HepG2 (cell line): ENCODE measurements around the gene PSMG3. TPM values are rescaled to one million over a fixed set of nuclear protein-coding genes. Genes with fewer than 3 reads are reported as not detected.

Experiments used
- ATAC-seq: fragments of 200-7000 bp; cut with Tn5 transposase; 3 replicates; pipeline ENCODE4 v1.9.1; 2020; ENCODE audit warnings: mild to moderate bottlenecking, moderate library complexity
- BruUV-seq: library from RNA; stranded (reverse); fragments of 400-500 nt; replicated peaks from 2 replicates; lab custom pipeline; 2021; lab: Mats Ljungman, UMichigan
- CTCF ChIA-PET: fragments of 300-600 bp; formaldehyde crosslinking; extraction: SDS; loops from one replicate; lab custom pipeline; 2021; ENCODE audit warnings: low total read pairs, inconsistent platforms, low intra/inter-chr PET ratio; lab: Yijun Ruan, JAX
- POLR2A ChIA-PET: fragments of 350-600 bp; sonication (Branson Sonifier 250); formaldehyde crosslinking; loops from one replicate; lab custom pipeline; 2020; ENCODE audit warnings: antibody characterized with exemption, inconsistent platforms; lab: Yijun Ruan, JAX
- DNase-seq: peaks from one replicate; pipeline ENCODE4 v3.0.0-alpha.2; 2015; ENCODE audit warnings: low spot score
- FAIRE-seq: peaks from 3 replicates; lab custom pipeline; 2011; peaks lifted over from hg19 to GRCh38; lab: Jason Lieb, UNC
- H2AFZ ChIP-seq: one replicate; pipeline ENCODE4 v1.6.1; 2011; ENCODE audit warnings: low read length, inconsistent platforms
- H3K27ac ChIP-seq: fragments of 300-600 bp; 3 replicates; pipeline ENCODE4 v1.8.0; 2011; ENCODE audit warnings: mixed run types, mild to moderate bottlenecking, mixed read lengths, low read length, inconsistent platforms; ENCODE audit not compliant: insufficient read depth; ENCODE audit errors: extremely low read length
- H3K27me3 ChIP-seq, 2 experiments: fragments of 200-600 bp in 1 of 2; 2 replicates in 1 of 2; 3 replicates in 1 of 2; pipeline versions ENCODE4 v1.6.0 to v1.8.0; 2011; ENCODE audit warnings: low read length in 2 of 2, mild to moderate bottlenecking in 2 of 2, moderate library complexity in 2 of 2, inconsistent platforms in 1 of 2; ENCODE audit not compliant: insufficient read depth in 2 of 2, control insufficient read depth in 1 of 2
- H3K36me3 ChIP-seq, 2 experiments: fragments of 200-600 bp in 1 of 2; replicated peaks in 1 of 2; 2 replicates in 1 of 2; 3 replicates in 1 of 2; pipeline versions ENCODE4 v1.5.1 to v1.8.0; 2011; ENCODE audit warnings: low read length in 2 of 2, inconsistent platforms in 1 of 2; ENCODE audit not compliant: insufficient read depth in 2 of 2, control insufficient read depth in 1 of 2
- H3K4me1 ChIP-seq: 2 replicates; pipeline ENCODE4 v1.5.1; 2012; ENCODE audit warnings: low read length, inconsistent platforms; ENCODE audit not compliant: insufficient read depth
- H3K4me2 ChIP-seq: 2 replicates; pipeline ENCODE4 v1.6.0; 2011; ENCODE audit warnings: low read depth, low read length, inconsistent platforms
- H3K4me3 ChIP-seq, 3 experiments: fragments of 200-600 bp in 1 of 3; sonication (generic), shearing (Covaris generic) in 1 of 3; replicated peaks in 1 of 3; 2 replicates each; pipeline ENCODE4 v1.5.1; 2011 to 2016; ENCODE audit warnings: low read length in 3 of 3, inconsistent platforms in 2 of 3, low read depth in 2 of 3, mild to moderate bottlenecking in 2 of 3, control low read depth in 1 of 3, mixed read lengths in 1 of 3; ENCODE audit not compliant: insufficient read depth in 1 of 3
- H3K79me2 ChIP-seq: one replicate; pipeline ENCODE4 v1.6.1; 2011; ENCODE audit warnings: low read length, inconsistent platforms; ENCODE audit not compliant: insufficient read depth
- H3K9ac ChIP-seq: 2 replicates; pipeline ENCODE4 v1.6.0; 2011; ENCODE audit warnings: mild to moderate bottlenecking, low read depth, low read length, inconsistent platforms; ENCODE audit not compliant: insufficient read depth
- H3K9me3 ChIP-seq: 2 replicates; pipeline ENCODE4 v1.5.1; 2012; ENCODE audit warnings: mild to moderate bottlenecking, low read length
- H4K20me1 ChIP-seq: 2 replicates; pipeline ENCODE4 v1.6.0; 2011; ENCODE audit warnings: inconsistent platforms, mild to moderate bottlenecking, low read length, moderate library complexity; ENCODE audit not compliant: insufficient read depth
- BCL6 ChIP-seq: IDR thresholded peaks from 2 replicates; pipeline ENCODE4 v1.6.1; 2016; ENCODE audit warnings: missing genetic modification reagents, missing compliant biosample characterization
- ELF1 ChIP-seq: sonication (generic); formaldehyde crosslinking; IDR thresholded peaks from 2 replicates; pipeline ENCODE4 v1.4.0; 2020; ENCODE audit warnings: missing genetic modification reagents
- GLI4 ChIP-seq: sonication (generic); formaldehyde crosslinking; IDR thresholded peaks from 2 replicates; pipeline ENCODE4 v1.5.1; 2020; ENCODE audit warnings: missing genetic modification reagents, mild to moderate bottlenecking, moderate library complexity, borderline replicate concordance
- HDAC6 ChIP-seq: fragments of 200-600 bp; sonication (generic); IDR thresholded peaks from 2 replicates; pipeline ENCODE4 v1.7.0; 2017; ENCODE audit warnings: mild to moderate bottlenecking, antibody characterized with exemption, low read length, low read depth
- HOXA5 ChIP-seq: sonication (generic); formaldehyde crosslinking; IDR thresholded peaks from 2 replicates; pipeline ENCODE4 v1.4.0; 2020; ENCODE audit warnings: missing genetic modification reagents
- HOXA9 ChIP-seq: sonication (generic); formaldehyde crosslinking; IDR thresholded peaks from 2 replicates; pipeline ENCODE4 v1.8.1; 2022; ENCODE audit warnings: missing genetic modification reagents, mild to moderate bottlenecking, moderate library complexity, borderline replicate concordance
- JARID2 ChIP-seq: sonication (generic); formaldehyde crosslinking; IDR thresholded peaks from 2 replicates; pipeline ENCODE4 v1.8.1; 2023; ENCODE audit warnings: missing genetic modification reagents, inconsistent platforms; ENCODE audit not compliant: insufficient replicate concordance
- NCOA2 ChIP-seq: sonication (generic); formaldehyde crosslinking; IDR thresholded peaks from 2 replicates; pipeline ENCODE4 v1.8.0; 2022; ENCODE audit warnings: inconsistent platforms
- SMAD9 ChIP-seq: sonication (generic); formaldehyde crosslinking; IDR thresholded peaks from 2 replicates; pipeline ENCODE4 v1.5.1; 2020; ENCODE audit warnings: mild to moderate bottlenecking, missing genetic modification reagents
- ZFP90 ChIP-seq: sonication (generic); formaldehyde crosslinking; IDR thresholded peaks from 2 replicates; pipeline ENCODE4 v1.8.0; 2022; ENCODE audit warnings: missing genetic modification reagents, mild to moderate bottlenecking, inconsistent platforms, borderline replicate concordance
- ZNF121 ChIP-seq: sonication (generic); formaldehyde crosslinking; IDR thresholded peaks from 2 replicates; pipeline ENCODE4 v1.5.0; 2020; ENCODE audit warnings: mild to moderate bottlenecking, missing genetic modification reagents
- ZNF337 ChIP-seq: sonication (generic); formaldehyde crosslinking; IDR thresholded peaks from 2 replicates; pipeline ENCODE4 v1.5.1; 2020; ENCODE audit warnings: missing genetic modification reagents, low read depth, mild to moderate bottlenecking, borderline replicate concordance
- WGBS: methylation state at CpG from one replicate; pipeline ENCODE4 v1.1.6; 2017; ENCODE audit warnings: low lambda C conversion rate; 5-methylcytosine and 5-hydroxymethylcytosine counted together
- in situ Hi-C: cut with HindIII; loops from 2 replicates; pipeline ENCODE4 v1.10.0; 2017; ENCODE audit warnings: low pct_unique_long_range_greater_than_20kb; ENCODE audit not compliant: extremely low pct_ligation_motif_present
- intact Hi-C: fragments of 100-400 bp; cut with micrococcal nuclease; formaldehyde crosslinking; loops from one replicate; pipeline ENCODE4 v1.10.0; 2022; ENCODE audit not compliant: unreplicated experiment
- polyA plus RNA-seq, 8 experiments: library from polyadenylated mRNA; depleted of rRNA in 3 of 8; stranded (reverse) in 7 of 8; unstranded in 1 of 8; fragments of >200 nt; fragmentation: Illumina TruSeq in 4 of 8; extraction: Trizol in 4 of 8; gene quantifications; 2 replicates each; pipeline versions ENCODE4 v1.2.1 to v1.2.3, GENCODE V29; 2011 to 2016; ENCODE audit warnings: low read depth in 4 of 8, missing spikeins in 1 of 8, mixed read lengths in 1 of 8; ENCODE audit not compliant: insufficient read depth in 1 of 8
- total RNA-seq, 5 experiments: library from RNA; depleted of rRNA; stranded (reverse); fragments of >200 nt; fragmentation: Illumina TruSeq; extraction: Trizol; gene quantifications; 2 replicates each; pipeline ENCODE4 v1.2.3, GENCODE V29; 2016; ENCODE audit warnings: low read depth in 1 of 5
- TF ChIP-seq, protein P1 (sequence below): sonication (generic); formaldehyde crosslinking; IDR thresholded peaks from 2 replicates; pipeline ENCODE4 v1.5.1; 2020; ENCODE audit warnings: mild to moderate bottlenecking, missing genetic modification reagents, moderate library complexity
- TF ChIP-seq, protein P2 (sequence below): sonication (generic); formaldehyde crosslinking; IDR thresholded peaks from 2 replicates; pipeline ENCODE4 v1.9.0; 2021; ENCODE audit warnings: mild to moderate bottlenecking, missing genetic modification reagents

PSMG3 gene
- total and polyA plus RNA-seq, 2 of the 13 experiments (the other 11 are each of a cell fraction or from before 2014, with no cell fraction given) = 29.6 to 48.4 TPM

DNA sequence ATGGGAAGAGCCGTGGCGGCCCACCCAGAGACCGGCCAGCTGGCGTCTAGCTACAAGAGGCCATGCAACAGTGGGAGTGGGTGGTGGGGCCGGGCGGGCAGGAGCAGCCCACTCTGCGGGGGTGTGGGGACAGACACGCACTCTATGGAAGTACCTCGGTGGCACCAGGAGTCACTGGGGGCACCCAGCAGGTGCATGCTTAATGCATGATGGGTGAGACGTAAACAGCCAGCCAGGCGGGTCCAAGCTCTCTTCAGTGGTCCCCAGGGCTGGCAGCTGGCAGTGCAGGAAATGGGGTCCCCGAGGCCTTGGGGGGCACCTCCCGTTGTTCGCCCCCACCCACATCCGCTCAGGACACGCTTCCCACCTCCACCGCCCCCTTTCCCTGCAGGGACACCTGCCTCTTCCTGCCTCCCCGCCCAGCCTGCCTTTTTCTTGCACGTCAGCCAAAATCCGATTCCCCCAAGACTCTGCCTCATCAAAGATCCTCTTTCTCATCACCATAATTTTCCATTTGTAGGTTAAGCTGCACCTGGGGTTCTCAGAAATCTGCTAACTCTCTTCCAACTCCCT is 22.6 kb upstream of the PSMG3 start:
- intact Hi-C loops = no loop called here

More for the DNA sequence above, 22.6 kb upstream of the PSMG3 start:
- FAIRE-seq (no peak), DNase-seq (no peak), ATAC-seq (no peak)
- peaks cover 5 to 63% of the 10 kb centered on the region in 2 experiments; a peak in 3 of 5 replicates for H3K27me3 ChIP-seq
- no peaks in the 10 kb centered on the region for H3K79me2 ChIP-seq
- H3K9ac ChIP-seq = no peak overlapping the region
- CTCF ChIA-PET = no interaction called here
- WGBS = 51% methylated on average over 10 of the region's 20 CpGs
- no peak overlapping the region for H3K27ac ChIP-seq
- no peak overlapping the region for H3K4me3 ChIP-seq
- H3K36me3 ChIP-seq = no peaks in the 10 kb centered on the region
- in situ Hi-C loops = loop anchor here (25.0 kb wide), 1 partner anchor 620 kb away; no protein-coding TSS in a partner anchor
- peaks cover 8% of the 10 kb centered on the region; the same call in 1 of the 2 replicates for H3K9me3 ChIP-seq
- TF ChIP-seq, protein P1, sequence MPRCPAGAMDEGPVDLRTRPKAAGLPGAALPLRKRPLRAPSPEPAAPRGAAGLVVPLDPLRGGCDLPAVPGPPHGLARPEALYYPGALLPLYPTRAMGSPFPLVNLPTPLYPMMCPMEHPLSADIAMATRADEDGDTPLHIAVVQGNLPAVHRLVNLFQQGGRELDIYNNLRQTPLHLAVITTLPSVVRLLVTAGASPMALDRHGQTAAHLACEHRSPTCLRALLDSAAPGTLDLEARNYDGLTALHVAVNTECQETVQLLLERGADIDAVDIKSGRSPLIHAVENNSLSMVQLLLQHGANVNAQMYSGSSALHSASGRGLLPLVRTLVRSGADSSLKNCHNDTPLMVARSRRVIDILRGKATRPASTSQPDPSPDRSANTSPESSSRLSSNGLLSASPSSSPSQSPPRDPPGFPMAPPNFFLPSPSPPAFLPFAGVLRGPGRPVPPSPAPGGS (CRISPR knock-in tag) = no peak
- no peak for TF ChIP-seq JARID2 (CRISPR knock-in tag)
- no peak for TF ChIP-seq GLI4 (CRISPR knock-in tag)
- TF ChIP-seq NCOA2 = no peak
- TF ChIP-seq SMAD9 (CRISPR knock-in tag) = no peak
- no peak for TF ChIP-seq HOXA9 (CRISPR knock-in tag)
- TF ChIP-seq, protein P2, sequence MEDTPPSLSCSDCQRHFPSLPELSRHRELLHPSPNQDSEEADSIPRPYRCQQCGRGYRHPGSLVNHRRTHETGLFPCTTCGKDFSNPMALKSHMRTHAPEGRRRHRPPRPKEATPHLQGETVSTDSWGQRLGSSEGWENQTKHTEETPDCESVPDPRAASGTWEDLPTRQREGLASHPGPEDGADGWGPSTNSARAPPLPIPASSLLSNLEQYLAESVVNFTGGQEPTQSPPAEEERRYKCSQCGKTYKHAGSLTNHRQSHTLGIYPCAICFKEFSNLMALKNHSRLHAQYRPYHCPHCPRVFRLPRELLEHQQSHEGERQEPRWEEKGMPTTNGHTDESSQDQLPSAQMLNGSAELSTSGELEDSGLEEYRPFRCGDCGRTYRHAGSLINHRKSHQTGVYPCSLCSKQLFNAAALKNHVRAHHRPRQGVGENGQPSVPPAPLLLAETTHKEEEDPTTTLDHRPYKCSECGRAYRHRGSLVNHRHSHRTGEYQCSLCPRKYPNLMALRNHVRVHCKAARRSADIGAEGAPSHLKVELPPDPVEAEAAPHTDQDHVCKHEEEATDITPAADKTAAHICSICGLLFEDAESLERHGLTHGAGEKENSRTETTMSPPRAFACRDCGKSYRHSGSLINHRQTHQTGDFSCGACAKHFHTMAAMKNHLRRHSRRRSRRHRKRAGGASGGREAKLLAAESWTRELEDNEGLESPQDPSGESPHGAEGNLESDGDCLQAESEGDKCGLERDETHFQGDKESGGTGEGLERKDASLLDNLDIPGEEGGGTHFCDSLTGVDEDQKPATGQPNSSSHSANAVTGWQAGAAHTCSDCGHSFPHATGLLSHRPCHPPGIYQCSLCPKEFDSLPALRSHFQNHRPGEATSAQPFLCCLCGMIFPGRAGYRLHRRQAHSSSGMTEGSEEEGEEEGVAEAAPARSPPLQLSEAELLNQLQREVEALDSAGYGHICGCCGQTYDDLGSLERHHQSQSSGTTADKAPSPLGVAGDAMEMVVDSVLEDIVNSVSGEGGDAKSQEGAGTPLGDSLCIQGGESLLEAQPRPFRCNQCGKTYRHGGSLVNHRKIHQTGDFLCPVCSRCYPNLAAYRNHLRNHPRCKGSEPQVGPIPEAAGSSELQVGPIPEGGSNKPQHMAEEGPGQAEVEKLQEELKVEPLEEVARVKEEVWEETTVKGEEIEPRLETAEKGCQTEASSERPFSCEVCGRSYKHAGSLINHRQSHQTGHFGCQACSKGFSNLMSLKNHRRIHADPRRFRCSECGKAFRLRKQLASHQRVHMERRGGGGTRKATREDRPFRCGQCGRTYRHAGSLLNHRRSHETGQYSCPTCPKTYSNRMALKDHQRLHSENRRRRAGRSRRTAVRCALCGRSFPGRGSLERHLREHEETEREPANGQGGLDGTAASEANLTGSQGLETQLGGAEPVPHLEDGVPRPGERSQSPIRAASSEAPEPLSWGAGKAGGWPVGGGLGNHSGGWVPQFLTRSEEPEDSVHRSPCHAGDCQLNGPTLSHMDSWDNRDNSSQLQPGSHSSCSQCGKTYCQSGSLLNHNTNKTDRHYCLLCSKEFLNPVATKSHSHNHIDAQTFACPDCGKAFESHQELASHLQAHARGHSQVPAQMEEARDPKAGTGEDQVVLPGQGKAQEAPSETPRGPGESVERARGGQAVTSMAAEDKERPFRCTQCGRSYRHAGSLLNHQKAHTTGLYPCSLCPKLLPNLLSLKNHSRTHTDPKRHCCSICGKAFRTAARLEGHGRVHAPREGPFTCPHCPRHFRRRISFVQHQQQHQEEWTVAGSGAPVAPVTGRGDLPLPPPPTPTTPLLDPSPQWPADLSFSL (CRISPR knock-in tag) = no peak
- no peak for TF ChIP-seq ZNF121
- TF ChIP-seq ZFP90 = no peak
- no peak for TF ChIP-seq HDAC6
- no peak for TF ChIP-seq BCL6 (CRISPR knock-in tag)
- no peak for TF ChIP-seq ELF1 (CRISPR knock-in tag)
- TF ChIP-seq ZNF337 (CRISPR knock-in tag) = no peak
- TF ChIP-seq HOXA5 (CRISPR knock-in tag) = no peak
- BruUV-seq = no TSS peak
- no peaks in the 10 kb centered on the region for H3K4me1 ChIP-seq
- H3K4me2 ChIP-seq = no peak overlapping the region
- H4K20me1 ChIP-seq = no peaks in the 10 kb centered on the region
- POLR2A ChIA-PET = no interaction called here
- H2AFZ ChIP-seq = no peak overlapping the region
